Head of caudate nucleus (tissue), 42 donors: Measurements from ENCODE around the gene ADGRG3.

Experiments used
- DNase-seq, 42 donors: peaks; one replicate each; pipeline versions ENCODE4 v3.0.0 to v3.0.0-alpha.2; 2020 to 2021; ENCODE audit warnings: mixed read lengths in 7 of 42
- intact Hi-C: fragments of 100-400 bp; cut with DNase I; formaldehyde crosslinking; loops from one replicate; pipeline ENCODE4 v1.15.0; 2022

ADGRG3 gene, protein sequence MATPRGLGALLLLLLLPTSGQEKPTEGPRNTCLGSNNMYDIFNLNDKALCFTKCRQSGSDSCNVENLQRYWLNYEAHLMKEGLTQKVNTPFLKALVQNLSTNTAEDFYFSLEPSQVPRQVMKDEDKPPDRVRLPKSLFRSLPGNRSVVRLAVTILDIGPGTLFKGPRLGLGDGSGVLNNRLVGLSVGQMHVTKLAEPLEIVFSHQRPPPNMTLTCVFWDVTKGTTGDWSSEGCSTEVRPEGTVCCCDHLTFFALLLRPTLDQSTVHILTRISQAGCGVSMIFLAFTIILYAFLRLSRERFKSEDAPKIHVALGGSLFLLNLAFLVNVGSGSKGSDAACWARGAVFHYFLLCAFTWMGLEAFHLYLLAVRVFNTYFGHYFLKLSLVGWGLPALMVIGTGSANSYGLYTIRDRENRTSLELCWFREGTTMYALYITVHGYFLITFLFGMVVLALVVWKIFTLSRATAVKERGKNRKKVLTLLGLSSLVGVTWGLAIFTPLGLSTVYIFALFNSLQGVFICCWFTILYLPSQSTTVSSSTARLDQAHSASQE

DNA sequence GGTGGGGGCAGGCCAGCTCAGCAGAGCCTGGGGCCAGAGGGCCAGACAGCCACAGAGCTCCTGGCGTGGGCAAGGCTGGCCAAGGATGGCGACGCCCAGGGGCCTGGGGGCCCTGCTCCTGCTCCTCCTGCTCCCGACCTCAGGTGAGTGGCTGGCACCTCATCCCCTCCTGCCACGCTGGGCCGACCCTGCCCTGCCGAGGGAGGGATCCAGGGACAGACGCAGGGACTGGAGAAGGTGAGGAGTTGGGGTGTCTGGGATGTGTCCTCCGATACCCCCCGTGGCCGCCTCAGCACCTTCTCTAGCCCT is at the start of gene ADGRG3:
Gene ADGRG3 (plus strand): TSS at position 44 of the 309 bp plus-strand sequence. CDS start 42 bp downstream, at position 86.
- no peak for DNase-seq
- intact Hi-C loops = no loop called here

DNA sequence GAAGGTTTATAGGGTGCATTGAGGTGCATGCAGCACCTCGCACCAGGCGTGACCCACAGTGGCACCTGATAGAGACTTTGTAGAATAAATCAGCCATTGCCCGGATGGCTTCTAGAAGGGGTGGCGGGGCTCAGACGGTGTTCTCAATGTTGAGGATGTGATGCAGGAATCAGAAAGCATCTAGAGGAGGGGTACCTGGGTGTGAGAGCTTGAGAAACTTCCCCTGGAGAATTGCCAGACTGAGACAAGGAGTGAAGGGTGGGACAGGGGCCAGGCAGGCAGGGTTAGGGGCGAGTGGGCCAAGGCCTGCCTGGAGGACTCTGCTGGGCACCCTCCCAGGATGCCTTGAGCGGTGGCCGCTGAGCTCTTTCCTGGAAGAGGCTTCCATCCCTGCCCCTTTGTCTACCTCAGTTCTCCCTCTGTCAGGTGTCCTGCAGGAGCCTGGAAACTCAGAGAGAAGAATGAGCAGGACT is 48.9 kb upstream of the ADGRG3 start:
- DNase-seq = peak in 14 of 42 donors; percentile 1 to 36 (median 10)

DNA sequence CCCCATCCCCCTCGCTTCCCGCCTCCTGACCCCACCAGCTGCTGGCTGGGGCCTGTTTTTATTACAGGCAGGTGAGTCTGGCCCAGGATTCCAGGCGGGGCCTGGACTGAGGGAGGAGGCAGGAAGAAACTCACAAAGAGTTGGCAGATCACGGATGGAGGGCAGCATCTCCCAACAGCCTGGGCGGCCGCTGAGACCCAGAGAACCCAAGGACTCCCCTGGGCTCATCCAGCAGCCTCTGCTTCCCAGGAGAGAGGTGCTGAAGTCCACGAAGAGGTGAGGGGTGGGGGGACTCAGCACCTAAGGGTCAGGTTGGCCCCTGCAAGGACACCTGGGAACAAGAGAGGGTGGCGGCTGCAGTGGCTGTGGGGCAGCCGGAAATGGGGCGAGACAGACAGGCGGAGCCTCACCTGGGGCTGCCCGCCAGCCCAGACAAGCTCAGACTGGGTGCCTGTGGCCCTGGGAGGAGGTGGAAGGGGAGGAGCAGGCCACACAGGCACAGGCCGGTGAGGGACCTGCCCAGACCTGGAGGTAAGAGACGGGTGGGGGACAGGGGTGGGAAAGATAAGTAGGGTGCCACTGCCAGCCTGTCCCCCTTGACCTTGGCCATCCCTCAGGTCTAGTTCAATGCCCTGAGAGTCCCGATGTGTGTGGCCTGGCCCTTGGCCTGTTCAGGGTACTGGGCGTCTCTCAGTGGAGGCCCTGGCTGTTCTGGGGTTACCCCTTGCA is 48.3 kb upstream of the ADGRG3 start:
- intact Hi-C loops = no loop called here
- peak in 15 of 42 donors; percentile 1 to 38 (median 10) for DNase-seq

More for the DNA sequence above, 48.9 kb upstream of the ADGRG3 start:
- intact Hi-C loops = no loop called here

DNA sequence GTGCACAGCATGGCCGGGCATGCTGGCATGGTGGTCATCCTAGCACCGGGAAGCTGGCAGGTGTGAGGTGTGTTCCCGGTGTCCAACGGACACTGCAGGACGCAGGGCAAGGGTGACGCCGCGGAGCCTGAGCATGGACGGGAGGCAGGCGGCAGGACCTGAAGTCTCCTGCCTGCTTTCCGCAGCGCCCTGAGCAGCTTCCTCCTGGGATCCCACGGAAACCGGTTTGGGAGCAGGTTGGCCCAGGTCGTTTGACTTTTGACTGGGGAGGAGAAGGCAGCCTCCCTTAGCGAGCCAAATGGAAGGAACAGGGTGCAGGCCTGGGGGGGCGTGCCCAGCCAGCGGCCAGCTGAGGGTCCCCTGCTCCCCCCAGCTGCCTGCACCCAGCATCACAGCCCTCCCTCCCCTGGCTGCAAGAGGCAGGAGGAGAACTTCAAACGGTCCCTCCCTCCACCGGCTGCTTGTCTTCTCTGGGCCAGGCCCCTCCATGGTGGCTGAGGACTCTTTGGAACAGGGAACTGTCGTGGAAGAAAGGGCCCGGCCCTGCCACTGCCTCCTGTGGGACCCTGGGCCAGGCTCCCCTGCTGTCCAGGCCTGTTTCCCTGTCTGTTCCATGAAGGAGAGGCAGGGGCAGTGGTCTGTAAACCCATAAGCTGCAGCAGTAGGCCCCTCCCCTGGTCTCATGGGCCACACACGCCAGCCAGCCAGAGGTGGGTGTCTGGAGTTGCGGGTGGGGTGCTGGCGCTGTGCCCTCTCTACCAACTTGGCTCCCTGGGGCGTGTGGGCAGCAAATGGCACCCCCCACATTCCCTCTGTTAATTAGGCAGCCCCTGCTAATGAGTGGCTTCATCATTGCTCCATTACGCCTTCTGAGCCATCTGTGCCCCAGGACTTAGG is 47.5 kb upstream of the ADGRG3 start:
- intact Hi-C loops = no loop called here

DNA sequence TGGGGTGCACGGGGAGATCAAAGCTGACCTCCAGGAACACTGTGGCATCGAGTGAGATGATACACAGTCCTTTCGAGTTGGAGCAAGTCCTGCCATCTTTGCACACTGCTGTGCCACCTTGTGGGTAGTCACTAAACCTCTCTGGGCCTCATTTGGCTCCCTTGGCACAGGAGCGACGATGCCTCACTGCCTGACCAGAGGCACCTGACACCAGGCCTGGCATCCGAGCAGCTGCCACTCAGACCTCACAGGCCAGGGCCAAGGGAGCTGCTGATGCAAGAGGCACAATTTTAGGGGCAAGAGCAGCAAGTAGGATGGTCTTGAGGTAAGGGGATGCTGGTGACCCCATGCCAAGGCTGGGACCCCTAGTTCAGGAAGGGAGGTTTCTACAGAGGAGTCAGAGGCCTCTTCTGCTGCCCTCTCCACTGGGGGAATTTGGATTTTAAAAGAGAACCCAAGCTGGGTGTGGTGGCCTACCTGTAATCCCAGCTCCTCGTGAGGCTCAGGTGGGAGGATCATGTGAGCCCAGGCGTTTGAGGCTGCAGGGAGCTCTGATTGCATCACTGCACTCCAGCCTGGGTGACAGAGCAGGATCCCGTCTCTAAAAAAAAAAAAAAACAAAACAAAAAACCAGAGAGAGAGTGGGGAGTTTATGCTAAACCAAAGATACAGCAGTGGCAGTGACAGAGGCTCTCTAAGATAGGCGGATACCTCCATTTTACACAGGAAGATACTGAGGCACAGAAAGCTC is 46.4 kb upstream of the ADGRG3 start:
- intact Hi-C loops = no loop called here
- peak in 28 of 42 donors; percentile 12 to 87 (median 64) for DNase-seq

More for the DNA sequence above, 47.5 kb upstream of the ADGRG3 start:
- peak in 17 of 42 donors; percentile 0 to 41 (median 13) for DNase-seq

DNA sequence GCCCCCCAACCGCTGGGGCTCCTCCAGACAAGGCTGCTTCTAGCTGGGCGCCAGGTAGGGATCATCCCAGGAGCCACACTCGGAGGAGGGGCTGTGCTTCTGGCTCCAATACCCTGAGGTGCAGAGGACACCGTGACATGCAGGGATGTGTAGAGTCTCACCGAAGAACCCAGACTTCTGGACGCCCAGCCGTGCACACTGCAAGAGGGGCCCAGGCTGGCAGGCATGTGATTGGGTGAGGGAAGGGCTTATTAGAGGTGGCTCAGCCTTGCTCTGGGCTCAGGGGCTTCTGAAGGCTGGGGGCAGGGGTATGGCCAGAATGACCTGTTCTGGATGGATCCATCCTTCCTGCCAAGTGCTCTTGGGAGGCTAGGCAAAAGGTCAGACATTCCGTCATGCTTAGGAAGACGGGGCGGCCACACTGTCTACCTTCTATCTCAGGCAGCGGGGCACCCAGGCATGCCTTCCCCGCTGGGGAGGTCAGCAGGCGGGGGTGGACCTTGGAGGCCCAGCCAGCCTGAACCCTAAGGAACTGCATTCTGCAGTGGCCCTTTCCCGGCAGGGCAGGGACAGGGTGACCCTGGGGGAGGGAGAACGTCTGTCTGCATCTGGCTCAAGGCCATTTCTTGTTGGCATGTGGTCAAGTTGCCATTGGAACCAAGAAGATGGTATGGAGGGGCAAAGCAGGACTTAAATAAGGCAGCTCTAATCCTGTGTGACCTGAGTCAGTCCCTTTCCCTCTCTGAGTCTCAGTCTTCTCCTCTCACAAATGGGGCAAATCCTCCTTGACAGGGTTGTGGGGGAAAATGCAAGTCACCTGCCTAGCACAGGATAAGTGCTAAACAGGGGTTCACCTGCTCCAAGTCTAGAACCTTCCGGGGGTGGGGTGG is 45.5 kb upstream of the ADGRG3 start:
- DNase-seq = peak in 8 of 42 donors; percentile 2 to 33 (median 16)
- intact Hi-C loops = no loop called here

DNA sequence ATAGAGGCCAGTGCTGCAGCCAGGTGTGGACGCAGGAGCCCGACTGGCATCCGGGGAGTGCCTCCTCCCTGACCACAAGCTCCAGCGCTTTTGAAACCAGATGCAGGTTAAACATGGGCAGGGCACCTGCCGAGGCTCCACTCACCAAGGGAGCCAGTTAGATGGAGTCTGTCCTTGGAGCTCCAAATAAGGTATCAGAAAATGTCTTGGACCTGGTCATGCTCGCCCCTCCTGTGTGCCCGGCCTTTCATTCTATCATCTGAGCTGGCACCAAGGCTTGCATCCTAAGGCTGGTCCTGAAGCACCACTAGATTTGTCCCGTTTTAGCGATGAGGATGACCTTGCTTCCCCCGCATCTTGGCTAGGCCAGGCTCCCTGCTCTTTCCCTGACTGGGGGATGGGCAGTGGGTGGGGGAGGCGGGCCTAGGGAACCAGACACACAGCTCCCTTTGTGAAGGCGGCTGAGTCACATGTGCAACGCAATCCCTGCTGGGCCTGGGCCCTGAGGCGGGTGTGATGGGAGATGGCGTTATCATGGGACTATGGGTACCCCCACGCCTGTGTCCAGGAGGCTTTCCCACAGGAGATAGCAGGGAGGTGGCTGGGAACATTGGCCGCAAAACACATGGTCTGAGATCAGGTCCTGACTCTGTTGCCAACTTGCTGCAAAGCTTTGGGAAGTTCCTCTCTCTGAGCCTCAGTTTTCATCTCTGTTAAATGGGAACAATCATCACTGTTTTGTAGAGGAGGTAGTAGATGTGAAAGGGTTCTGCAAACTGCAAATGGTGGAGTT is 44.7 kb upstream of the ADGRG3 start:
- peak; percentile 69 to 97 (median 90) for DNase-seq

DNA sequence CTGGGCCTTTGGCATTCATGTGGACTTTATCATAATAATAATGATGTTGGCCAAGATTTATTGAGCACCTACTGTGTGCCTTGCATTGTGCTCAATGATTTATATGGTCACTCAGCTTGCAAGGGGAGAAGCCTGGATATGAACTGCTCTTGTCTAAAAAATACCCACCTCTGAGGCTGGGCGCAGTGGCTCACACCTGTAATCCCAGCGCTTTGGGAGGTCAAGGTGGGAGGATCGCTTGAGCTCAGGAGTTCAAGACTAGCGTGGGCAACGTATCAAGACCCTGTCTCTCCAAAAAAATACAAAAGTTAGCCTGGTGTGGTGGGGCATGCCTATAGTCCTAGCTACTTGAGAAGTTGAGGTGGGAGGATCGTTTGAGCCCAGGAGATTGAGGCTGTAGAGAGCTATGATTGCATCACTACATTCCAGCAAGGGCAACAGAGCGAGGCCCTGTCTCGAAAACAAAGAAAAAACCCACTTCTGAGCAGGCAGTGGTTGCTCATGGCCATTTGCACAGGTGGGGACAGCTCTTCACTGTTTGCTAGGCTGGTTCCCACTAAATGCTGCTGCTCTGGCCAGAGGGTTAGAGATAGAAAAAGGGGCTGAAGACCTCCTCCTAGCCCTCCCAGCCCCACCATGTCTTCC is 43.9 kb upstream of the ADGRG3 start:
- DNase-seq = peak in 1 of 42 donors; percentile 11
- intact Hi-C loops = no loop called here

More for the DNA sequence above, 44.7 kb upstream of the ADGRG3 start:
- intact Hi-C loops = no loop called here

DNA sequence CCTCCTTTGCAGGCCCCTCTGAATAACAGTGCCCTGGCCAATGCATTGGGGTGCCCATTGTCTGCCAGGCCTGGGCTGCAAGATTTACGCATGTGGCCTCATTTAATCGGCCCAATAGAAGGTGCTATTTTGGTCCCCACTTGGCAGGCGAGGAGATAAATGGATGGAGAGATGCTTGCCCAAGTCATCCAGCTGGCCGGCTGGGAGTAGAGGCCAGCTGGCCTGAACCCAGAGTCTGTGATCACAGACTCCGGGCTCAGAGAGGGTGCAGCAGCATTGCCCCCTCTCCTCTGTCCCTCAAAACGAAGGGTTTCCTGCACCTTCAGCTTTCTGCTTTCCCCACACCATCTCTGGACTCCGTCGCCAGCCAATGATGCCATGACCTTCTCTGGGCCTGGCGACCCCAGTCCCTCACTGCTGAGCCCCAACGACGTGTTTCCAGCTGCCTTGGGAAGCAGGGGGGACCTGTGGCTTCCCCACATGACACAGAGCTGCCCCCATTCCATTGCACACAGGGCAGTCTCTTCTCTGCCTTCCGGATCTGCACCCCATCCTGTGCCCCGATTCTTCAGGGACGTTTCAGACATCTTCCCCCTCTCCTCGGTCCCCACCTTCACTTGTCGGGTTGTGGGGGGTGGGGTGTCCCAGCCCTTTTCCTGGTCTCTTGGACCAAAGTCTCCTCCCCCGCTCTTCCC is 43.2 kb upstream of the ADGRG3 start:
- peak in 41 of 42 donors; percentile 62 to 94 (median 83) for DNase-seq
- intact Hi-C loops = no loop called here

DNA sequence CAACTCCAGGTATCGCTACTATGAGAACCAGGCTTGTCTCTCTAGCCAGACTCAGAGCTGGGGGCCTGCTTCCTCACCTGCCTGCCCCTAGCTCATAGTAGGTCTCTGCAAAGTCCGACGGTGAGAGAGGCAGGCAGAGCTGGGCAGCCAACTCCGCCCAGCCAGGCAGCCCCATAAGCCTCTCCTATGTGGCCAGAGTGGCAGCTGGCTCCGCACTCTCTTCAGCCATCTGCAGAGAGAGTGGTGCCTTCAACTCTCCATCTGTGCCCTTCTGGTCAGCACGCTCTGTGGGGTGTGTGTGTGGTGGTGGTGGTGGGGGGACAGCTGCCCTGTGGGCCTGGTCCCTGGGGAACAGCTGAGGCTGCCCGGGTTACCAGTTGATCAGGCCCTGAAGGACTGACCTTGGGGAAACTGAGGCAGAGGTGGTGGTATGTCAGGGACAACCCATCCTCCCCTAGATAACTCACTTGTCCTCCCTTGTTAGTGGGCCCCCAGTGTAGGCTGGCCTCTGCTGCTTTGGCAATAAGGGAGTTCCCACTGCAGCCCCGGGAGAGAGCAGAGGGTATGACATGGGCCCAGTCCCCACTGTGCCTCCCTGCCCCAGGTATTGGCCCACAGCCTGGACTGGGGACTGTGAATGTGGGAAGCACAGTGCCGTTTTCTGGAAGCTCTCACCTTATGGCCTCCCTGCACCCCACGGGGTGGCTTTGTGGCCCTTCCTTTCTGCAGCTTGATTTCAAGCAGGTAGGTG is 41.5 kb upstream of the ADGRG3 start:
- intact Hi-C loops = no loop called here
- DNase-seq = peak in 9 of 42 donors; percentile 36 to 77 (median 60)

DNA sequence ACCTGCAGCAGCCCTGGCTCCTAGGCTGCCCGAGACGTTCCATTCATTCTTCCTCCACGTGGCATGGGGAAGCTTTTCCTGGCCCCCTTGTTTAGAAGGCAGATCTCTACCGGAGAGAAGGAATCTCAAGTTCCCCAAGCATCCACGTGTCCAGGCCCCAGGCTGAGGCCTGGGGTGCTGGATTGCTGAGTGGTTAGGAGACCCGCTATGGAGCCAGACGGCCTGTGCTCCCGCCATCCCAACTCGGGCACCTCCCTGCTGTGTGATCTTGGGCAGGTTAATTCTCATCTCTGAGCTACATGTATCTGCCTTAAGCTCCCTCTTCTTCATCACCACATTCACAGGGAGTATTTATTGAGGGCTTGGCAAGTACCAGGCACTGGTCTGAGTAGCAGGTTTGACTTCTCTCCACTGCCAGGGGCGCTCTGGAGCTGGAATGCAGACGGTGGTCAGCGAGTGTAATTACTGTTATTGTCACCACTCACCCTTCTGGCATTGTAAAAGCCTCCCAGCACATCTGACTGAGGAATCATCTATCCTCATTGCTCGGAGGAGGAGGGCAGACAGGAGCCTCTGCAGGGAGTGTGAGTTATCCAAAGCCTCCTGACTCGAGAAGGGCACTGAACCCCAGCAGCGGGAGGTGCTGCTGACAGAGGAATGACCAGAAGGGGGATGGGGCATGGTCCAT is 40.8 kb upstream of the ADGRG3 start:
- peak in 1 of 42 donors; percentile 42 for DNase-seq
- intact Hi-C loops = no loop called here

DNA sequence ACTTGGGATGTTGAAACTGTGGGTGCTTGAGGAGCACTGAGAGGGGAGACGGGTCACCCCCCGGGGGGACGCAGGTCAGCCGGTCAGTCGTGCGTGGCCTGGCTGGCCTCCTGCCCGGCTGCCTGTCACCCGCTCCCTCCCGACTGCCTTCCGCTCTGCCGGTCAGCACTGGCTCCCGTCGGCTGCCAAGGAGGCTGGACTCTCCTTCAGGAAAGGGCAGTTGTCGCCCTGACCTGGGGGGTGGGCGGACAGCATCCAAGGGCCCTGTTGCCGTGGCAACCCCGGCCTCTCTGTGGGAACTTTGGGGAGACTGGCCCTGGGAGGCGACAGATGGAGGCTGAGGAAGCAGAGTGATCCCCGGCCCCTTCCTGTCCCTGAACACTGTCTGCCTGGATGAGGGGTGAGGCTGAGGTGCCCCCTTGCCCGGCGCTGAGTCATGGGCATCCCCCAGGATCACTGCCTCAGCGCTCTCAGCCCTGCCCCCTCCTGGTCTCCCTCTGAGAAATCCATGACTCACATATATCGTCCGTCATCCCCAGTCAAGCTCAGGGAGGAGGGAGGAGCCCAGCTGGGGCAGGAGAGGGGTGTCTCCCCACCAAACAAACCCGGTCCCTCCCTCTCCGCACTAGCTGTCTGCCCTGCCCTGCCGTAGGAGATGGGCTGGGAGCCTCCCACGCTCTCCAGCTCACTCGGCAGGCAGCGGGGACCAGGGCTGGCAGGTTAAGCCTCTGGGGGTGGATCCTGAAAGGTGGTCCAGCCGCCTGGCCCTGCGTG is 39.9 kb upstream of the ADGRG3 start, which contains the start of gene ADGRG1:
Gene ADGRG1 (plus strand): TSS at position 623 of the 774 bp plus-strand sequence. CDS start 21,658 bp downstream, outside the sequence.
- intact Hi-C loops = no loop called here
- peak; percentile 65 to 96 (median 83) for DNase-seq

DNA sequence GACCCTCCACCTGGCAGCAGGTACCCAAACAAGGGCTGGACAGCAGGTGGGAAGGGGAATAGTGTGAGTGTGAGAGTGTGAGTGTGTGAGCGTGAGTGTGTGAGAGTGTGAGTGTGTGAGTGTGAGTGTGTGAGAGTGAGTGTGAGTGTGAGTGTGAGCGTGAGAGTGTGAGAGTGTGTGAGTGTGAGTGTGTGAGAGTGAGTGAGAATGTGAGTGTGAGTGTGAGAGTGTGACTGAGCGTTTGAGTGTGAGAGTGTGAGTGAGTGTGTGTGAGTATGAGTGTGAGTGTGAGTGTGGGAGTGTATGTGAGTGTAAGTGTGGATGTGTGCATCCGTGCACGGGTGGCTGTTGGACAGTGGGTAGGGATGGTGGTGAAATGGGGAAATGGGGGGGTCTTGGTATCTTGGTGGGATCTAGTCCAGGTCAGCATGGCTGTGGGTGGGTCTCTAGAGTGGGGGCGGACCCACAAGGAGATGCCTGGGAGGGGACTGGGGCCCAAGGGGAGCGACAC is 39.3 kb upstream of the ADGRG3 start:
- intact Hi-C loops = no loop called here
- DNase-seq = peak in 1 of 42 donors; percentile 23
